Body of pancreas (tissue), 4 donors: Measurements from ENCODE around the gene PTPRCAP.

Experiments
- CTCF ChIP-seq, 7 experiments: fragments of 450-650 bp in 4 of 7; fragments of 200-600 bp in 3 of 7; sonication (generic) in 3 of 7; IDR thresholded peaks; one replicate each; pipeline ENCODE4 v1.5.1; 2016 to 2019; ENCODE audit warnings: antibody characterized with exemption in 7 of 7
- POLR2A ChIP-seq, 3 donors: fragments of 450-650 bp; IDR thresholded peaks; one replicate each; pipeline ENCODE4 v1.6.1; 2016; ENCODE audit warnings: antibody characterized with exemption in 3 of 3, mild to moderate bottlenecking in 2 of 3

GRCh38 chr11:67421430-67422031 is 16.0 kb downstream of the PTPRCAP start:
- TF ChIP-seq CTCF (IDR thresholded peaks at IDR 0.05): no peak
- TF ChIP-seq POLR2A (IDR thresholded peaks at IDR 0.05): peak in 2 of 3 donors; percentile 70
